ENCODE data around the gene KLK11. TPM values are rescaled to one million over a fixed set of nuclear protein-coding genes. Genes with fewer than 3 reads are reported as not detected.

The KLK11 gene
- total RNA-seq, 4 donors from 2014 or later: 219 to 420 (median 258) TPM

DNA sequence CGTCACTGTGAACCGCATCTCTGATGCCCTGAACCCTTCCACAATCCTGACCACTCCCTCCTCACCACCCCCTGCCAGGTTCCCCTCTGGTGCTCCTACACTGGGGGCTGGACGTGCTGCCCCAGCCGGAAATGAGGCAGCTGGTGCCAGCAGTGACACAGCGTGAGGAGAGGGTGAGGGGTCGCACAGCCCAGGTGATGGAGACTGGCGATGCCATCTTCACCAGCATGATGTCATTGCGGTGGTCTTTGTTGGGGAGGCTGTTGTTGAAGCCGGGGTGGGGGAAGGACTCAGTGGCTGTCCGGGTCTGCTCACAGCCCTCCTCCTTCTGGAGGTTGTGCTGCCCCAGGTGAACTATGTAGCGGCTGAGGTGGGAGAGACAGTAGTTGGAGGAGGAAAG is 2.5 kb downstream of the KLK11 start:
- intact Hi-C loops (cut with DNase I; ENCODE audit: low total_unique reads): no loop called here
- no peak for DNase-seq (ENCODE audit: low spot score in 2 of 2)
- no peak overlapping the region for H3K4me3 ChIP-seq (ENCODE audit: low read depth, poor library complexity, severe bottlenecking)
- 72 to 84% methylated on average over 11 of the region's 11 CpGs for WGBS, 2 donors
- TF ChIP-seq, protein P1, sequence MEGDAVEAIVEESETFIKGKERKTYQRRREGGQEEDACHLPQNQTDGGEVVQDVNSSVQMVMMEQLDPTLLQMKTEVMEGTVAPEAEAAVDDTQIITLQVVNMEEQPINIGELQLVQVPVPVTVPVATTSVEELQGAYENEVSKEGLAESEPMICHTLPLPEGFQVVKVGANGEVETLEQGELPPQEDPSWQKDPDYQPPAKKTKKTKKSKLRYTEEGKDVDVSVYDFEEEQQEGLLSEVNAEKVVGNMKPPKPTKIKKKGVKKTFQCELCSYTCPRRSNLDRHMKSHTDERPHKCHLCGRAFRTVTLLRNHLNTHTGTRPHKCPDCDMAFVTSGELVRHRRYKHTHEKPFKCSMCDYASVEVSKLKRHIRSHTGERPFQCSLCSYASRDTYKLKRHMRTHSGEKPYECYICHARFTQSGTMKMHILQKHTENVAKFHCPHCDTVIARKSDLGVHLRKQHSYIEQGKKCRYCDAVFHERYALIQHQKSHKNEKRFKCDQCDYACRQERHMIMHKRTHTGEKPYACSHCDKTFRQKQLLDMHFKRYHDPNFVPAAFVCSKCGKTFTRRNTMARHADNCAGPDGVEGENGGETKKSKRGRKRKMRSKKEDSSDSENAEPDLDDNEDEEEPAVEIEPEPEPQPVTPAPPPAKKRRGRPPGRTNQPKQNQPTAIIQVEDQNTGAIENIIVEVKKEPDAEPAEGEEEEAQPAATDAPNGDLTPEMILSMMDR (IDR thresholded peaks at IDR 0.05): no peak
- TF ChIP-seq POLR2A (IDR thresholded peaks at IDR 0.05): no peak

DNA sequence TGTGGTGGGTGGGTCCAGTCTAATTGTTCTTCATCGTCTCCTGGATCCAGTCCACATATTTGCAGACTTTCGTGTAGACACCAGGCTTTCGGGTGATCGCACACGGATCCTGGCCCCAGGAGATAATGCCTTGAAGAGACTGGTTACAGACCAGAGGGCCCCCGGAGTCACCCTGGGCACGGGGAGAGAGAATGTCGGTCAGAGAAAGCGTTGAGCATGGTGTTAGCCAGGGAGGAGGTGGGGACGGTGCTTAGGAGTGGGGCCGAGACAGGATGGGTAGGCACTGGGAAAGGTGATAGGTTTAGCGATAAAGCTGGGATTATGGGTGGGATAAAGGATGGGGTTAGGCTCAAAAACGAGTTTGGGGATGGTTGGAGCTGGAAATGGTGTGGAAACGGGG is 3.9 kb downstream of the KLK11 start:
- no peak overlapping the region for H3K4me3 ChIP-seq (ENCODE audit: low read depth, poor library complexity, severe bottlenecking)
- TF ChIP-seq, protein P1 (IDR thresholded peaks at IDR 0.05): no peak
- TF ChIP-seq POLR2A (IDR thresholded peaks at IDR 0.05): no peak
- intact Hi-C loops (cut with DNase I; ENCODE audit: low total_unique reads): no loop called here
- DNase-seq (ENCODE audit: low spot score in 2 of 2): no peak
- 70 to 74% methylated on average over 14 of the region's 14 CpGs for WGBS, 2 donors

DNA sequence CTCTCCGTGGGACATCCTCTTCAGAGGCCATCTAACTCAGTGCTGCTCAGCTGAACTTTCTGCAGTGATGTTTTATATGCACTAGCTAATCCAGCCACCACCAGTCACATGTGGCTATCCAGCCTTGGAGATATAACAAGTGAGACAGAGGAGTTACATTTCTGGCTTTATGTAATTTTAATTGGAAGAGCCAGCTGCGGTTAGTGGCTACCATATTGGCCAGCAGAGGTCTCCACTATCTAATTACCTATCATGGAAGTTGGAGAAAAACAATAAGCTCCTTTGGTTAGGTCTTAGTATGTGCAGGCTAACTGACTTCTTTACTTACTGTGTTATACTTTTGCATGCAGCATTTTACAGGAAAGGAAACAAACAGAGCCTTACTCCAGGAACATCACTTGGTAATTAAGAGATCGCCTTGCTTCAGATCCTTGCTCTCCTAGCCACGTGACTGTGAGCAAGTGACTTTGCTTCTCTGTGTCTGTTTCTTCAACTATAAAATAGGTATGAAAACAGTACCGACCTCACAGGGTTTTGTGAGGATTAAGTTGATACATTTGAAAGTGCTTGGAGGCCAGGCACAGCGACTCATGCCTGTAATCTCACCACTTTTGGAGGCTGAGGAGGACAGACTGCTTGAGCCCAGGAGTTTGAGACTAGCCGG is 5.3 kb downstream of the KLK11 start:
- WGBS, 2 donors: 32 to 35% methylated on average over 7 of the region's 7 CpGs
- TF ChIP-seq POLR2A (IDR thresholded peaks at IDR 0.05): no peak
- TF ChIP-seq, protein P1 (IDR thresholded peaks at IDR 0.05): no peak
- no peak overlapping the region for H3K4me3 ChIP-seq (ENCODE audit: low read depth, poor library complexity, severe bottlenecking)
- no peak for DNase-seq (ENCODE audit: low spot score in 2 of 2)
- intact Hi-C loops (cut with DNase I; ENCODE audit: low total_unique reads): no loop called here

DNA sequence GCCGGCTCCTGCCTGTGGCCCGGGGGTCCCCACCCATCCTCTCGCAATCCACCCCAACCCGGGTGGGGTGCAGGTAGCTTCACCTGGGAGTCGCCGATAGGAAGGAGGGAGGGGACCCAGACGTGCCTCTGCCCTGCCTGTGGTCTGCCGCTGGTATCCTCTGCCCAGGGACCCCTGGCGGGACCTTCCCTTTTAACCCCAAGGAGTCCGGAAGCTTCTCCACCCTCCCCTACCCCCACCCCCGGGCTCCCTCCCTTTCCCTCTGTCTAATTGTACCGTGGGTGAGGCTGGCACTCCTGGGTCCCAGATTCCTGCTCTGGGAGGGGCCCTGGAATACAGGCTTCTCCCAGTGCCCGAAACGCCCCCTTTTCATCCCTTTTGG is 6.9 kb downstream of the KLK11 start, which contains the start of gene KLK10:
Gene KLK10 (minus strand): TSS at position 166 of the 382 bp plus-strand sequence. CDS start 579 bp downstream, outside the sequence.
- DNase-seq (ENCODE audit: low spot score in 2 of 2): no peak
- TF ChIP-seq, protein P1 (IDR thresholded peaks at IDR 0.05): no peak
- TF ChIP-seq POLR2A (IDR thresholded peaks at IDR 0.05): no peak
- H3K4me3 ChIP-seq (ENCODE audit: low read depth, poor library complexity, severe bottlenecking): no peak within 1 kb of the TSS
- WGBS, 2 donors: 0 to 2% methylated on average over 6 to 10 of the region's 14 CpGs
- intact Hi-C loops (cut with DNase I; ENCODE audit: low total_unique reads): loop anchor here (5.0 kb wide), 1 partner anchor 78 kb away; no protein-coding TSS in a partner anchor

DNA sequence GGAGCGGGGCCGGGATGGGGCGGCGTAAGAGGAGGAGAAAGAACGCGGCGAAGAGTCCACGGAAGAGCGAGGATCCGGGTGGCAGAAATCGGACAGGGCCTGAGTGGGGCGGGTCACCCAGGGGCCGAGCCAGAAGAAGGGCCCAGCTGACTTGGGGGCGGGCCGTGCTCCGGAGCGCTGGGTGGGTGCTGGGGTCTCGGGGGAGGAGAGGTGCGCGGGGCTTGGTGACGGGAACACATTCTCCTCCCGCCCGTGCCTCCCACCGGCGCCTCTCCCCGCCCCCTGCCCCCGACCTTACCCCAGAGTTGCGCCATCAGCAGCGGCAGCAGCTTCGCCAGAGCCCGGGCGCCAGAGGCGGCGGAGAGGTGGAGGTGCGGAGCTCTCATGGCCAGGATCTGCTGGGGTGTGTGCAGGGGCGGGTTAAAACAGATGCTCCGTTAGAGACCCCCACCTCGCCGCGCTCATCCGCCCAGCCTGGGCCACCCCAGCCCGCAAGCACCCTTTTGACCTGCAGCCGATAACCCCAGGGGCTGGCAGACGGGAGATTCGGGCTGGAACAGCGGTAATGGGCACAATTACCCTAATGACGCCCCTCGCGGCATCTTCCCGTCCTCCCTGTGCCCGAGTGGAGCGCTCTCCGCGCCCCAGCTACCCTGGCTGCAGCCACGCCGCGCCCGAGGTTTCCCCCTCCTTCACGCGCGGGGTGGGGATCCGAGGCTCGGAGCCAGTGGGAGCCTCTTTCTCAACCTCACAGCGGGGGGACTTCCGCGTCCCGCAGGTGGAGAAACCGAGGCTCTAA is 7.5 kb downstream of the KLK11 start:
- intact Hi-C loops (cut with DNase I; ENCODE audit: low total_unique reads): loop anchor here (5.0 kb wide), 1 partner anchor 78 kb away; no protein-coding TSS in a partner anchor
- no peak for DNase-seq (ENCODE audit: low spot score in 2 of 2)
- no peak overlapping the region for H3K4me3 ChIP-seq (ENCODE audit: low read depth, poor library complexity, severe bottlenecking)
- WGBS, 2 donors: 2% methylated on average over 54 to 61 of the region's 68 CpGs
- TF ChIP-seq POLR2A (IDR thresholded peaks at IDR 0.05): no peak
- TF ChIP-seq, protein P1 (IDR thresholded peaks at IDR 0.05): no peak
